Astrocyte of the spinal cord (primary cell): ENCODE results near the gene TESK2.
"Not testable (repeated sequence)": the region's sequence is repeated elsewhere in the genome, so short reads cannot be mapped to it uniquely, and the experiment has no call there.

Source experiments
- DNase-seq: peaks from one replicate; pipeline ENCODE4 v3.0.0; 2011; ENCODE audit warnings: low read depth, low spot score
- H3K4me3 ChIP-seq: 2 replicates; pipeline ENCODE4 v1.5.1; 2011; ENCODE audit warnings: low read depth, mild to moderate bottlenecking, low read length, moderate library complexity
- in situ Hi-C: cut with HindIII; loops from 2 replicates; pipeline ENCODE4 v1.10.0; 2017; ENCODE audit warnings: low sequenced_read_pairs
- TF ChIP-seq, protein P1 (sequence below): IDR thresholded peaks from 2 replicates; pipeline ENCODE4 v1.5.1; 2012; ENCODE audit warnings: low read depth, mild to moderate bottlenecking, low read length, inconsistent platforms

Gene TESK2

DNA sequence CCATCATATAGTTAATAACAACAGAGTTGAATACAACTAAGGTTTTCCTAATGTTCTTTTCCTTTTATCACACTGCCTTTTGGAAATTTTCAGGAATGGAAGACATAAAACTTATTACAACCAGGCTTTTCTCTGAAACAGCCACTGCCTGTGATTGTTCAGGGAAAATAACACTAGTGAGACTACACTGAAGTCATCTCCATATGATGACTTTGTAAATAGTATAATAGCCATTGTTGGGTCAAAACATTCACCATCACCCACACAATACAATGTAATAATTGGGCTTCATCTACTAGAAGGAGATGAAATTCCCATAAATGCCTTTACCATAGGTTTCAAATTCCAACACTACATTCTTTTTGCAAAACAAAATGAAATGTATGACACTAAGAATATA is 5.0 kb downstream of the TESK2 start:
- in situ Hi-C loops, result no loop called here
- no peak overlapping the region for H3K4me3 ChIP-seq
- no peak for DNase-seq
- TF ChIP-seq, protein P1, sequence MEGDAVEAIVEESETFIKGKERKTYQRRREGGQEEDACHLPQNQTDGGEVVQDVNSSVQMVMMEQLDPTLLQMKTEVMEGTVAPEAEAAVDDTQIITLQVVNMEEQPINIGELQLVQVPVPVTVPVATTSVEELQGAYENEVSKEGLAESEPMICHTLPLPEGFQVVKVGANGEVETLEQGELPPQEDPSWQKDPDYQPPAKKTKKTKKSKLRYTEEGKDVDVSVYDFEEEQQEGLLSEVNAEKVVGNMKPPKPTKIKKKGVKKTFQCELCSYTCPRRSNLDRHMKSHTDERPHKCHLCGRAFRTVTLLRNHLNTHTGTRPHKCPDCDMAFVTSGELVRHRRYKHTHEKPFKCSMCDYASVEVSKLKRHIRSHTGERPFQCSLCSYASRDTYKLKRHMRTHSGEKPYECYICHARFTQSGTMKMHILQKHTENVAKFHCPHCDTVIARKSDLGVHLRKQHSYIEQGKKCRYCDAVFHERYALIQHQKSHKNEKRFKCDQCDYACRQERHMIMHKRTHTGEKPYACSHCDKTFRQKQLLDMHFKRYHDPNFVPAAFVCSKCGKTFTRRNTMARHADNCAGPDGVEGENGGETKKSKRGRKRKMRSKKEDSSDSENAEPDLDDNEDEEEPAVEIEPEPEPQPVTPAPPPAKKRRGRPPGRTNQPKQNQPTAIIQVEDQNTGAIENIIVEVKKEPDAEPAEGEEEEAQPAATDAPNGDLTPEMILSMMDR, result no peak

DNA sequence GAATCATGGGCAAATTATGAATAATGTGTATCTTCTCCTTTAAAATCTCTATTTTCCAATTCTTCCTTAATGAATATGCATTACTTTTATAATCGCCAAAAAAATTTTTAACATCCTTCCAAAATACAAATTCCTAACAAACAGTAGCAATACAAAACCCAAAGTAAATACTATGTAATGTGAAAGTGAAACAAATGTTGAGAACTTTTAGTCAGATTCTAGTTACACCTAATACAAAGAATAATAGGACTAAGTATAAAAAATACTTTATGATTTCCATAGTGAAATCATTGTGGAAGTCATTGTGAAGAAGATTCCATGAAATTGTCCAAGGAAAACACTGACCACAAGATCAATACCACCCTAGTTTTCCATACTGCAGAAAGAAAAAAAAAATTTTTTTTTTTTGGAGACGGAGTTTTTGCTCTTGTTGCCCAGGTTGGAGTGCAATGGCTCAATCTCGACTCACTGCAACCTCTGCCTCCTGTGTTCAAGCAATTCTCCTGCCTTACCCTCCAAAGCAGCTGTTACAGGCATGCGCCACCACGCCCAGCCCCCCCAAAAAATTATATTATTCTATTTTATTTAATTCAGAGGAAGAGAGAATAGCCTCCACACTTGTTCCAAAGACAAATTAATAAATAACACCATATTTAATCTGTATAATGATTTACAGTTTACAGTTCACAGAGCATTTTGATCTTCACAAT is 11.8 kb downstream of the TESK2 start:
- TF ChIP-seq, protein P1, result no peak
- no peak for DNase-seq
- in situ Hi-C loops, result no loop called here
- no peak overlapping the region for H3K4me3 ChIP-seq

DNA sequence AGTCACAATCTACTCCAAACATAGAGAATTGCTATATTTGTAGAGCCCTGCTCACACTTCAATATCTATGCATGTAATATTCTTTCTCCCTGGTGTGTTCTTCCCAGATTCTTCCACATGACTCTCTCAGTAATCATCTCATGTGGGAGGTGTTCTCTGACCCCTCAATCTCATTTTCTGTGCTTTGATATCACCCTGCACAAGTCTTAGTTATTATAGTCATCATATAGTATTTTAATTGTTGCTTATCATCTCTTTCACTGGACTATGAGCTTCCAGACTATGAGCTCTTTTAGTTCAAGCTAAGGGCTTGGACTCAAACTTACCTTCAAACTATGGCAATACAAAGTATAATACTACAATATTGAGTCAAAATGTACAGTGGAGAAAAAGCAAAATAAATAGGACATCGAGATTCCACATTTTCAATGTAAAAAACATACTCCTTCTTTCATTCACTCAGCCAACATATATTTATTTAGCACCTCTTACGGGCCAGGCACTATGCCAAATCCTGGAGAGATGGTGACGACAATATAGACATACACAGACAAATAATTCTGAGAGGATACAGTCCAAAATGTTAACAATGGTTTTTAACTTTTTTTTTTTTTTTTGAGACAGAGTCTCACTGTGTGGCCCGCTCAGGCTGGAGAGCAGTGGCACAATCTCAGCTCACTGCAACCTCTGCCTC is 12.7 kb downstream of the TESK2 start:
- no peak overlapping the region for H3K4me3 ChIP-seq
- in situ Hi-C loops, result no loop called here
- TF ChIP-seq, protein P1, result no peak

DNA sequence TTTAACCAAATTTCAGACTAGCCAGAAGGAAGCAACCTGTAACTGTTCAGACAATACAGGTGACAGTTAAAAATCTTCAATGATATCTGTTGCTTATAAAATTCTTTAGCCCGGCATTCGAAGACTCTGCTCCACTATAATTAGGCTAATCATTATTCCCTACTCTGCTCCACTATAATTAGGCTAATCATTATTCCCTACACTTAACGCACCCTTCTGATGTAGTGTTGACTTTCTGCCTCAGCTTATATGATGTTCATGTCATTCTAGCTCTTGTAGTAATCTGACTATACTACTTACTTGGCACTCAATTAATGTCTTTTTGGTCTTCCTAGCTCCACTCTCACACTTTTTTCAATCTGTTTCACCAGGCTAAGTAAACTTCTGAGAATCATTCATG is 13.3 kb downstream of the TESK2 start:
- no peak overlapping the region for H3K4me3 ChIP-seq
- in situ Hi-C loops, result no loop called here

More for the DNA sequence above, 12.7 kb downstream of the TESK2 start:
- no peak for DNase-seq

DNA sequence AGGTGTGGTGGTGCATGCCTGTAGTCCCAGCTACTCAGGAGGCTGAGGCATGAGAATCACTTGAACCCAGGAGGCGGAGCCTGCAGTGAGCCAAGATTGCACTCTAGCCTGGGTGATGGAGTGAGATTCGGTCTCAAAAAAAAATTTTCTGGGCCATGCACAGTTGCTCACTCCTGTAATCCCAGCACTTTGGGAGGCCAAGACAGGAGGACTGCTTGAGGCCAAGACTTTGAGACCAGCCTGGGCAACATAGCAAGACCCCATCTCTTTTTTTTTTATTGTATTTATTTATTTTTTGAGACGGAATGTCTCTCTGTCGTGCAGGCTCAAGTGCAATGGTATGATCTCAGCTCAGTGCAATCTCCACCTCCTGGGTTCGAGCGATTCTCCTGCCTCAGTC is 16.8 kb downstream of the TESK2 start:
- in situ Hi-C loops, DNase-seq, H3K4me3 ChIP-seq: not testable (repeated sequence)

More for the DNA sequence above, 13.3 kb downstream of the TESK2 start:
- TF ChIP-seq, protein P1, result no peak
- DNase-seq, result no peak

DNA sequence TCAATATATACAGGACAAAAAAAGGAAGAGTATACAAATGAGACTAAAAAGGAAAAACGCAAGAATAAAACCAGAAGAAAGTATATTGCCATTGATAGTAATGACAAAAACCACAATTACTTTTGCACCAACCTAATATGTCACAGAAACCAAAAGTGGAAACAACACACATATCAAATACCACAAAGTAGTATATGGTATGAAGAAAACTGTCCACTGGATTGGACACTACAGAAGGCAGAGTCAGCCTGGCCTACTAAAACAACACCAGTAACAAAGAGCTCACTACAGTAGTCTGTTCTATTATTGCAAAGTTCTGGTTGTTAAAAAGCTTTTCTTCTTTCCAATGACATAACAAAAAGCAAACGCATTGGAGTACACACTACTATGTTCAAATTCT is 17.7 kb downstream of the TESK2 start:
- H3K4me3 ChIP-seq, result no peak overlapping the region
- in situ Hi-C loops, result no loop called here
- DNase-seq, result no peak
- TF ChIP-seq, protein P1, result no peak

DNA sequence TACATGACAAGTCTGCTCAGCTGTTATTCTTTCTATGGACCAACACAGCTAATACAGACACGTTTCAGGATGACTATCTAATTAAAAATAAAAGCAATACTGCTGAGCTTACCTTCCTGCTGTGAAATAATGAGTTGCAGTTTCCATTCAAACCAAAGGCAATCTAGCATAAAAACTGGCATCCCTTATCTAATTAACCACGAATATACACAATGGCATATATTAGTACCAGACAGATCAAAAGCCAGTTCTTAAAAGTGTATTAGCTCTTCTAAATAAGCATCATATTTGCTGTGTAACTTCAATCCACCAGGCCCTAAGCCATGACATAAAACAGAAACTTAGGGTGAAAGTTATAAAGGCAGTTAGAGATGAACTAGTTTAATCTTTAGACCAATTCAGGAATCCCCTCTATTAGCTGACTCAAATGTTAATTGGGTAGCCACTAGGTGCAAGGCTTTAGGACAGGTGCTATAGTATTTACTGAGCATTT is 20.6 kb downstream of the TESK2 start:
- H3K4me3 ChIP-seq, result no peak overlapping the region
- no peak for DNase-seq
- TF ChIP-seq, protein P1, result no peak
- in situ Hi-C loops, result no loop called here

DNA sequence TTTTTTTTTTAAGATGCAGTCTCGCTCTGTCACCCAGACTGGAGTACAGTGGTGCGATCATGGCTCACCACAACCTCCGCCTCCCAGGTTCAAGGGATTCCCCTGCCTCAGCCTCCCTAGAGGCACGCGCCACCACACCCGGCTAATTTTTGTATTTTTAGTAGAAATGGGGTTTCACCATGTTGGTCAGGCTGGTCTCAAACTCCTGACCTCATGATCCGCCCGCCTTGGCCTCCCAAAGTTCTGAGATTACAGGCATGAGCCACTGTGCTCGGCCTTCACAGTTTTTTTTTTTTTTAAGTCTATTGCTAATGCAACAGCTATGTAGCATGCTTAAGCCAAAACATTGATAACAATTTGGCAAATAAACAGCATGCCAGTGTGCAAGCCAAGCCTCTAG is 23.6 kb downstream of the TESK2 start:
- DNase-seq, in situ Hi-C loops, H3K4me3 ChIP-seq: not testable (repeated sequence)
